Mesenchymal stem cell (in vitro differentiated cells and primary cell): Measurements from ENCODE around the gene KLF12.

ENCODE experiments used
- DNase-seq: peaks from one replicate; pipeline ENCODE4 v3.0.0-alpha.2; 2013
- H2AFZ ChIP-seq: one replicate; pipeline ENCODE4 v1.6.1; 2013; ENCODE audit warnings: low read depth, mild to moderate bottlenecking, control low read depth, inconsistent platforms, low read length, moderate library complexity
- H2AK5ac ChIP-seq: 2 replicates; pipeline ENCODE4 v1.6.1; 2013; ENCODE audit warnings: low read length, moderate library complexity, mild to moderate bottlenecking, inconsistent platforms; ENCODE audit not compliant: severe bottlenecking
- H2BK120ac ChIP-seq: one replicate; pipeline ENCODE4 v1.6.1; 2013; ENCODE audit warnings: low read depth, mild to moderate bottlenecking, inconsistent platforms, low read length, moderate library complexity
- H2BK12ac ChIP-seq, 2 experiments: one replicate each; pipeline ENCODE4 v1.6.1; 2013; ENCODE audit warnings: inconsistent platforms in 2 of 2, low read length in 2 of 2, mild to moderate bottlenecking in 2 of 2, moderate library complexity in 2 of 2, control low read depth in 1 of 2
- H2BK15ac ChIP-seq: one replicate; pipeline ENCODE4 v1.6.1; 2013; ENCODE audit warnings: mild to moderate bottlenecking, low read depth, inconsistent platforms; ENCODE audit not compliant: poor library complexity, severe bottlenecking
- H2BK5ac ChIP-seq: 2 replicates; pipeline ENCODE4 v1.6.1; 2013; ENCODE audit warnings: low read depth, mild to moderate bottlenecking, low read length, control low read depth, inconsistent platforms; ENCODE audit not compliant: poor library complexity, severe bottlenecking
- H3K14ac ChIP-seq, 2 experiments: one replicate each; pipeline ENCODE4 v1.6.1; 2013; ENCODE audit warnings: inconsistent platforms in 2 of 2, low read length in 2 of 2, control low read depth in 1 of 2, mild to moderate bottlenecking in 1 of 2, moderate library complexity in 1 of 2
- H3K18ac ChIP-seq, 2 experiments: one replicate each; pipeline ENCODE4 v1.6.1; 2013; ENCODE audit warnings: inconsistent platforms in 2 of 2, low read length in 2 of 2, control low read depth in 1 of 2, low read depth in 1 of 2, mild to moderate bottlenecking in 1 of 2
- H3K23ac ChIP-seq, 2 experiments: one replicate each; pipeline ENCODE4 v1.6.1; 2013; ENCODE audit warnings: inconsistent platforms in 2 of 2, low read length in 2 of 2, mild to moderate bottlenecking in 2 of 2, moderate library complexity in 2 of 2, control low read depth in 1 of 2
- H3K27ac ChIP-seq: 2 replicates; pipeline ENCODE4 v1.5.1; 2013; ENCODE audit warnings: mild to moderate bottlenecking, moderate library complexity, low read length, control low read depth, inconsistent platforms; ENCODE audit not compliant: poor library complexity, severe bottlenecking
- H3K27me3 ChIP-seq, 2 experiments: 2 replicates each; pipeline versions ENCODE4 v1.6.1 to v1.7.0; 2013; ENCODE audit warnings: low read length in 2 of 2, mild to moderate bottlenecking in 2 of 2, moderate library complexity in 2 of 2, control low read depth in 1 of 2, inconsistent platforms in 1 of 2; ENCODE audit not compliant: control insufficient read depth in 1 of 2, insufficient read depth in 1 of 2
- H3K36me3 ChIP-seq, 2 experiments: 2 replicates each; pipeline versions ENCODE4 v1.6.1 to v1.7.0; 2013; ENCODE audit warnings: low read length in 2 of 2, control low read depth in 1 of 2, inconsistent platforms in 1 of 2, low read depth in 1 of 2, mild to moderate bottlenecking in 1 of 2; ENCODE audit not compliant: insufficient read depth in 2 of 2, control insufficient read depth in 1 of 2
- H3K4ac ChIP-seq, 2 experiments: one replicate each; pipeline ENCODE4 v1.6.1; 2013; ENCODE audit warnings: inconsistent platforms in 2 of 2, low read length in 2 of 2, mild to moderate bottlenecking in 2 of 2, moderate library complexity in 2 of 2, control low read depth in 1 of 2, low read depth in 1 of 2
- H3K4me1 ChIP-seq: 2 replicates; pipeline ENCODE4 v1.6.1; 2013; ENCODE audit warnings: low read depth, low read length, control low read depth; ENCODE audit not compliant: control insufficient read depth, insufficient read depth
- H3K4me2 ChIP-seq: 2 replicates; pipeline ENCODE4 v1.6.1; 2013; ENCODE audit warnings: low read length, mild to moderate bottlenecking, inconsistent platforms; ENCODE audit not compliant: poor library complexity, severe bottlenecking
- H3K4me3 ChIP-seq, 2 experiments: 2 replicates each; pipeline versions ENCODE4 v1.5.1 to v1.7.0; 2013; ENCODE audit warnings: low read length in 2 of 2, mild to moderate bottlenecking in 2 of 2, control low read depth in 1 of 2, low read depth in 1 of 2; ENCODE audit not compliant: insufficient read depth in 1 of 2
- H3K79me1 ChIP-seq: replicated peaks from 2 replicates; pipeline ENCODE4 v1.6.1; 2013; ENCODE audit warnings: mild to moderate bottlenecking, control low read depth, low read length, inconsistent platforms; ENCODE audit not compliant: poor library complexity, severe bottlenecking
- H3K9ac ChIP-seq: 2 replicates; pipeline ENCODE4 v1.7.0; 2013; ENCODE audit warnings: mild to moderate bottlenecking, low read length, moderate library complexity
- H3K9me3 ChIP-seq: 2 replicates; pipeline ENCODE4 v1.7.0; 2013; ENCODE audit warnings: mild to moderate bottlenecking, low read length; ENCODE audit not compliant: control insufficient read depth
- H4K8ac ChIP-seq: one replicate; pipeline ENCODE4 v1.6.1; 2013; ENCODE audit warnings: inconsistent platforms, mild to moderate bottlenecking, low read length, moderate library complexity
- H4K91ac ChIP-seq: one replicate; pipeline ENCODE4 v1.6.1; 2013; ENCODE audit warnings: mild to moderate bottlenecking, low read length, inconsistent platforms
- WGBS: methylation state at CpG from one replicate; pipeline ENCODE4 v1.1.7; 2013; ENCODE audit warnings: mixed read lengths; 5-methylcytosine and 5-hydroxymethylcytosine counted together

The KLF12 gene

DNA sequence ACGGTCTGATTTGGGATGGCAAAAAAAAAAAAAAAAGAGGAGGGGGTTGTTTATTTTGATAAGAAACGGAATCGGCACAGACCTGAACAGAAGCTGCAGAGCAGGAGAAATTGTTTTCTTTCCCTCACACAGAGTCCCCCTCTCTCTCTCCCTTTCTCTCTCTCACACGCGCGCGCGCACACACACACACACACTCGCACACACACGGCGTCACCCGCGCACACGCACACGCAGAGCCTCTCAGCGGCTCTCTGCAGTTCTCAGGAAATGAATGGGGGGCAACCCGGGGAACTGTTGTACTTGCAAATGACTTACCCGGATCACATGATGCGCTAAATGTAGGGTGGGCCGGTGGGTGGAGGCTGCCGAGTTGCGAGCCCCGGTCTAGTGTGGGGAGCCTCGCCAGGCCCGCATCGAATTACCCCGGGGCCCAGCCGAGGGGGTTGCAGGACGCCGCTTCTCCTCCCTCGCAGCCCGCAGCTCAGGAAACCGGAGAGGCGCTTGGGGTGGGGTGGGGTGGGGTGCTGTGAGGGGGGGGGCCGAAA is 475 bp downstream of the KLF12 start:
- Histone ChIP-seq H3K27me3 (no peaks in the 10 kb centered on the region), H3K18ac (peak overlapping the region; percentile 68 to 69), H3K9me3 (no peaks in the 10 kb centered on the region), H3K4ac (no peak overlapping the region), H3K36me3 (no peaks in the 10 kb centered on the region), H2BK15ac (peak overlapping the region; percentile 80), H4K8ac (peak overlapping the region; percentile 60), H4K91ac (no peak overlapping the region), H3K79me1 (peaks cover 2% of the 10 kb centered on the region), H3K14ac (no peak overlapping the region), H3K9ac (peak overlapping the region; percentile 97), H3K4me3 (peak overlapping the region; percentile 63 to 97), H3K4me2 (peak overlapping the region; percentile 89), H3K4me1 (peaks cover 8% of the 10 kb centered on the region), H2BK5ac (no peak overlapping the region), H2BK12ac (no peak overlapping the region), H2AFZ (no peak overlapping the region), H2BK120ac (peak overlapping the region; percentile 100), H3K27ac (peak overlapping the region; percentile 75), H2AK5ac (no peak overlapping the region), H3K23ac (no peak overlapping the region)
- WGBS = 1% methylated on average over 17 of the region's 35 CpGs
- peak; percentile 95 for DNase-seq

DNA sequence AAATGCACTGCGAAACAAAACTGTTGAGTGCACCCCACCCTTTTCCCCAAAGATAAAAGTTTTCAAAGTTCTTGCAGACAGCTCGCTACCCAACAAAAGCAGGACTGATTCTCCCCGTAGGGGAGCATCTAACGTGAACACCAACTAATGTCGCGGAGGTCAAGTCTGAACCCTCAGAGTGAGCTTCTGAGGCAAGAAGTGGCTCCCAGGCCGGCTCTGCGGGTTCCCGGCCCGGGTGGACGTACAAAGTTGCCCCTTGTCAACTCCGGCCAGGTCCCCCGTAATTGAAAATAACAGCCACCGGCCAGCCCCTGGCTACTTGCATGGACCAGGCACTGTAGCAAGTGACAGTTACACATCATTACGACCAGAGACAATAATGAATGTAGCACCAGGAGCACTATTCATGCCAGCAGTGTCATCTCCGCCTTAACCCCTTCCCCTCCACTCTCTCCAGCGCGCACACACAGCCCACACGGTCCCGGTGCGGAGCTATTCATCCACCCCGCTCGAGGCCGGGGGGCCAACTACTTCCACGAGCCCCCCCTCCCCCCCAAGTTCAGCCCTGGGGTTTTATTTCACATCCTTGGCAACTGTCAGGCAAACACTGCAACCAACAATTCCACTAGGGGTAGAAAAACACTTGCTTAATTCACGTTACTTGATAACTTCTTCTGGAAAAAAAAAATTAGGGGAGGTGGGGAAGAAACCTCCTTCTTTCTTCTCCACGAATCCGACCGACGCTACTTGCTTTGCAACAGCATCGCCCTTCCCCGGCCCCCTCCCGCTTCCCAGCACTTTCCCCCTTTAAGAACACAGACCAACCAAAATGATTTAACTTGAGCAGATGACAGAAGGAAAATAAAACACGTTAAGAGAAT is 1.2 kb downstream of the KLF12 start:
- Histone ChIP-seq H4K91ac (no peak overlapping the region), H3K9me3 (no peaks in the 10 kb centered on the region), H2AFZ (peak overlapping the region; percentile 57), H2AK5ac (no peak overlapping the region), H3K4me1 (peaks cover 8% of the 10 kb centered on the region), H2BK120ac (peak overlapping the region; percentile 21), H3K18ac (peak overlapping the region; percentile 25 to 79), H3K9ac (peak overlapping the region; percentile 97), H3K4me2 (peak overlapping the region; percentile 89), H2BK5ac (no peak overlapping the region), H3K36me3 (no peaks in the 10 kb centered on the region), H3K23ac (peak overlapping the region in 1 of 2 experiments; percentile 57), H3K79me1 (peaks cover 2% of the 10 kb centered on the region), H3K4me3 (peak overlapping the region; percentile 63 to 97), H3K27me3 (no peaks in the 10 kb centered on the region), H2BK12ac (peak overlapping the region in 1 of 2 experiments; percentile 51), H4K8ac (no peak overlapping the region), H3K14ac (peak overlapping the region in 1 of 2 experiments; percentile 96), H3K27ac (peak overlapping the region; percentile 75), H2BK15ac (peak overlapping the region; percentile 19), H3K4ac (peak overlapping the region in 1 of 2 experiments; percentile 87)
- WGBS = under 1% methylated on average over 26 of the region's 34 CpGs
- peak; percentile 74 for DNase-seq

DNA sequence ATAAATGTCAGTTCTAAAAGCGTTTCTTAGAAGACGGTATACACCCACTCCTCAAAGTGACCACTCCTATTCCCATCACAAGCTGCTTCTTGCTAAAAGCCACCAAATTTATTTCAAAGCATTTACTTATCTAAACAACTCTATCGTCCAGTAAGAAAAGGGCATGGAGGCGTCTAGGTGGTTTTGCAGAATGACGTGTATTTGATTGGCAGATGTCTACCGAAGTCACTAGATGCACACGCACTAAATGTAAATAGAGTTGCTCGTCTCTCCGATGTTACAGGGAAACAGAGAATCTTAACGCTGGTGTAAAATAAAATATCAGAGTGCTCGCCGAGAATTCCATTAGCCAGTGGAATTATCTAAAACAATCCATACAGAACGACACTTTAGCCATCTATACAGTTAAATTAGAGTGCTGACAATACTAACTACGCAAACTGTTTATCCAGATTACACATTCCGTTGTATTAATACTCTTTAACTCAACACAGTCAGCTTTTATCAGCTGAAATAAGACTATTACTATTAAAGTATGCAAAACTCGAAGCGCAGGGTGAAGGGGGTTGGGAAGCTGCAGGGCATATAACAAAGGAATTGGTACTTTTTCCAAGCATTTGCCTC is 1.9 kb downstream of the KLF12 start:
- DNase-seq = peak; percentile 48
- Histone ChIP-seq H3K27me3 (no peaks in the 10 kb centered on the region), H4K8ac (no peak overlapping the region), H2BK12ac (peak overlapping the region in 1 of 2 experiments; percentile 66), H4K91ac (no peak overlapping the region), H3K9me3 (no peaks in the 10 kb centered on the region), H3K18ac (peak overlapping the region in 1 of 2 experiments; percentile 79), H3K4me2 (peak overlapping the region; percentile 89), H2BK120ac (peak overlapping the region; percentile 21), H2BK15ac (no peak overlapping the region), H3K14ac (no peak overlapping the region), H3K4ac (no peak overlapping the region), H3K4me3 (peak overlapping the region; percentile 63 to 97), H3K79me1 (peaks cover 2% of the 10 kb centered on the region), H2AK5ac (no peak overlapping the region), H3K36me3 (no peaks in the 10 kb centered on the region), H3K27ac (peak overlapping the region; percentile 75), H3K9ac (peak overlapping the region; percentile 97), H3K23ac (no peak overlapping the region), H2AFZ (no peak overlapping the region), H2BK5ac (no peak overlapping the region), H3K4me1 (peaks cover 8% of the 10 kb centered on the region)
- 8% methylated on average over 17 of the region's 17 CpGs for WGBS

DNA sequence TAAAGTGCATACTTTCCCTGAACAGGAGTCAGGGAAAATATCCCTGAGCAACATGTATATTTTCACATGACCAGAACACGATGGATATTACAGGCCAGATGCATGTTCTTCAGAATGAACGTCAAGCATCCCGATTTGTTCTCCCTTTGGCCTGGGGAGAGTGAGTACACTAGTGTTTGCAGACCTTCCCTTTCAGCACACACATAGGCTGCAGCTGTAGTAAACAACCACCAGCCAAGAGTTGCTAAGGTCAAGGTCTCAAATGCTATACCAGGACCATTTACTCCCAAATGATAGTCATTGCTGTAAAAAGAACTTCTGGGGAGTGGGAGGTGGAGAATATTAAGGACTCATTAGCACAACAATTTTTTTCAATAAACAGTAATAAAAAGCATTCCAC is 3.0 kb downstream of the KLF12 start:
- 47% methylated on average over 3 of the region's 3 CpGs for WGBS

More for the DNA sequence above, 3.0 kb downstream of the KLF12 start:
- Histone ChIP-seq H3K18ac (no peak overlapping the region), H3K4me1 (peaks cover 8% of the 10 kb centered on the region), H4K91ac (no peak overlapping the region), H2BK15ac (no peak overlapping the region), H3K4me3 (peak overlapping the region in 1 of 2 experiments; percentile 97), H2BK5ac (no peak overlapping the region), H3K4ac (peak overlapping the region in 1 of 2 experiments; percentile 24), H2AK5ac (no peak overlapping the region), H3K27me3 (no peaks in the 10 kb centered on the region), H3K14ac (no peak overlapping the region), H3K36me3 (no peaks in the 10 kb centered on the region), H3K9me3 (no peaks in the 10 kb centered on the region), H2AFZ (no peak overlapping the region), H2BK120ac (no peak overlapping the region), H2BK12ac (peak overlapping the region in 1 of 2 experiments; percentile 6), H3K9ac (peak overlapping the region; percentile 97), H4K8ac (no peak overlapping the region), H3K27ac (peak overlapping the region; percentile 37), H3K4me2 (no peak overlapping the region), H3K23ac (no peak overlapping the region), H3K79me1 (peaks cover 2% of the 10 kb centered on the region)
- DNase-seq = peak; percentile 34
